Epithelial cell of proximal tubule (primary cell): ENCODE measurements around the gene ZNF557. TPM values are rescaled to one million over a fixed set of nuclear protein-coding genes. Genes with fewer than 3 reads are reported as not detected.

Experiments used
- DNase-seq: peaks from one replicate; pipeline ENCODE4 v3.0.0-alpha.2; 2011; ENCODE audit warnings: low read depth
- H3K4me3 ChIP-seq: 2 replicates; pipeline ENCODE4 v1.5.1; 2011; ENCODE audit warnings: low read depth, mild to moderate bottlenecking, low read length
- total RNA-seq: library from RNA; depleted of rRNA; stranded (reverse); fragments of >200 nt; gene quantifications from 2 replicates; pipeline ENCODE4 v1.2.3, GENCODE V29; 2015
- TF ChIP-seq, protein P1 (sequence below): conservative IDR thresholded peaks from 2 replicates; pipeline ENCODE4 v1.5.1; 2012; ENCODE audit warnings: low read depth, mild to moderate bottlenecking, low read length

ZNF557 gene
- total RNA-seq, 1 donor from 2014 or later = 5.2 TPM

DNA sequence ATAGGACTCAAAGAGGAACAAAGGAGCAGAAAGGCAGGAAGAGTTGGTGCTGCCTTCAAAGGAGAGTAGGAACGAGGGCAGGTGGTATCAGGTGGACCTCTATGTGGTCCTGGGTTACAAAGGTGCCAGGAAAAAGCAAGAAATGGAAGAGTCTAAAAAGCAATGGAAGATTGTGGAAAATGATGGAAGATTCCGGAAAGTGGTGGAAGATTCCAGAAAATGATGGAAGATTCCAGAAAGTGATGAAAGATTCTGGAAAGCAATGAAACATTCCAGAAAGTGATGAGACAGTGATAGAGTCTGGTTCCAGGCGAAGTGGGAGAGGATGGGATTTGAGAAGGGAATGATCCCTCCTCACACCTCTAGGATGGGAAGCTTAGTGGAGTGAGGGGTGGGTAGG is 55.3 kb downstream of the ZNF557 start:
- TF ChIP-seq, protein P1, sequence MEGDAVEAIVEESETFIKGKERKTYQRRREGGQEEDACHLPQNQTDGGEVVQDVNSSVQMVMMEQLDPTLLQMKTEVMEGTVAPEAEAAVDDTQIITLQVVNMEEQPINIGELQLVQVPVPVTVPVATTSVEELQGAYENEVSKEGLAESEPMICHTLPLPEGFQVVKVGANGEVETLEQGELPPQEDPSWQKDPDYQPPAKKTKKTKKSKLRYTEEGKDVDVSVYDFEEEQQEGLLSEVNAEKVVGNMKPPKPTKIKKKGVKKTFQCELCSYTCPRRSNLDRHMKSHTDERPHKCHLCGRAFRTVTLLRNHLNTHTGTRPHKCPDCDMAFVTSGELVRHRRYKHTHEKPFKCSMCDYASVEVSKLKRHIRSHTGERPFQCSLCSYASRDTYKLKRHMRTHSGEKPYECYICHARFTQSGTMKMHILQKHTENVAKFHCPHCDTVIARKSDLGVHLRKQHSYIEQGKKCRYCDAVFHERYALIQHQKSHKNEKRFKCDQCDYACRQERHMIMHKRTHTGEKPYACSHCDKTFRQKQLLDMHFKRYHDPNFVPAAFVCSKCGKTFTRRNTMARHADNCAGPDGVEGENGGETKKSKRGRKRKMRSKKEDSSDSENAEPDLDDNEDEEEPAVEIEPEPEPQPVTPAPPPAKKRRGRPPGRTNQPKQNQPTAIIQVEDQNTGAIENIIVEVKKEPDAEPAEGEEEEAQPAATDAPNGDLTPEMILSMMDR = no peak
- H3K4me3 ChIP-seq = no peak overlapping the region
- DNase-seq = no peak

DNA sequence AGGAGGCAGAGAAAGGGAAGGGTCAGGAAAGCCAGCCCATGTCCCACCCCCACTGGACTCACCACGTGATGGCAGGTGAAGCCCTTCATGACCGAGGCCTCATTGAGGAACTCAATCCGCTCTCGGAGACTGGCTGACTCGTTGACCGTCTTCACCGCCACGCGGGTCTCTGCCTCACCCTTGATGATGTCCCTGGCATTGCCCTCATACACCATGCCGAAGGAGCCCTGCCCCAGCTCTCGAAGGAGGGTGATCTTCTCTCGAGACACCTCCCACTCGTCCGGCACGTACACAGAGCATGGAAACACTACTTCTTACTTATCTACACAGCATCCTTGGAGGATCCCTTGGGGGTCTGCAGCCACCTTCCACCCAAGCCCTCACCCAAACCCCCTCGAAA is 55.7 kb downstream of the ZNF557 start:
- DNase-seq = no peak
- no peak overlapping the region for H3K4me3 ChIP-seq
- TF ChIP-seq, protein P1 = no peak

DNA sequence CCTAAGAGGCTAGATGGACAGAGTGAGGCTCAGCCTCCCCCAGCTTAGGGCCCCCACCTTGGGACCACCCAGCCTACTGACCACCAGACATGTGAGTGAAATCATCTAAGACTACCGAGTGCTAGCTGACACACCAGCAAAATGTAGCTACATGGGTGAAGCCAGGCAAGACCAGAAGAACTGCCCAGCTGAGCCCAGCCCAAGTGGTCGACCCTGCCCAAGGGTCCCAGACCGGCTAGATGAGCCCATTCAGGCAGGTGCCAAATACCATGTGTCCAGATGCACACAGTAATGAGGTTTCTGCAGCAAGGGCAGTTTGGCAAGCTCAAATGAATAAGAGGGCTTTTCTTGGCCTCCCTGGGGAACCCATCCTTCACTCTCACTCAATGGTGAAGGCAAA is 56.6 kb downstream of the ZNF557 start:
- no peak for DNase-seq
- TF ChIP-seq, protein P1 = no peak

DNA sequence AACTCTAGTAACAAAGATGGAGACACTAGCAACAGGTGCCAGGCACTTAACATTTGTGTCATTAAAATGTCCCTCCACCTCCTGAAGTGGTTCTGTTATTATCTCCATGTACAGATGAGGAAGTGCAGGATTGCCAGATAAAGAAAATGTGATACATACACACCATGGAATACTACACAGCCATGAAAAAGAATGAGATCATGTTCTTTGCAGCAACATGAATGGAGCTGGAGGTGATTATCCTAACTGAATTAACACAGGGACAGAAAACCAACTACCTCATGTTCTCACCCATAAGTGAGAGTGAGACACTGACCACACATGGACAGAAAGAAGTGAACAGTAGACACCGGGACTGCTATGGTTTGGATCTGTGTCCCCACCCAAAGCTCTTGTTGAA is 60.5 kb downstream of the ZNF557 start:
- no peak for DNase-seq
- H3K4me3 ChIP-seq = no peak overlapping the region
- TF ChIP-seq, protein P1 = no peak

More for the DNA sequence above, 56.6 kb downstream of the ZNF557 start:
- H3K4me3 ChIP-seq = no peak overlapping the region

DNA sequence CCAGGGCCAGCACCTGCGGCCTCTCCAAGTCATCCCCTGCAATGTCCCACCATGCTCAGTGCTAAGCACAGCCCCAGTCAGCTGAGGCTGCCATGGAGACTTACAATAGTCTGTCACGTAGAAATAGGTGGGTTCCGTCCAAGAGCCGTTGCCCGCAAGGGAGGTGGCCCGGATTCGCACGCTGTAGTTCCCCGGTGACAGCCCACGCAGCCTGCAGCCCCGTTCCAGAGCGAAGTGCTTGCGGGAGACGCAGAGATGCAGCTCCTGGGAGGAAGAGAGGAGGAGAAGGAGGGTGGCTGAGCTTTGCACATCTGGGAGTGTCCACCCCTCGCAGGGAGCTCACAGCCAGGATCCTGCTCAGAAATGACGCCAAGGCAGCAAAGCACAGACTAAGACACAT is 62.6 kb downstream of the ZNF557 start:
- TF ChIP-seq, protein P1 = no peak
- no peak overlapping the region for H3K4me3 ChIP-seq
- DNase-seq = no peak

DNA sequence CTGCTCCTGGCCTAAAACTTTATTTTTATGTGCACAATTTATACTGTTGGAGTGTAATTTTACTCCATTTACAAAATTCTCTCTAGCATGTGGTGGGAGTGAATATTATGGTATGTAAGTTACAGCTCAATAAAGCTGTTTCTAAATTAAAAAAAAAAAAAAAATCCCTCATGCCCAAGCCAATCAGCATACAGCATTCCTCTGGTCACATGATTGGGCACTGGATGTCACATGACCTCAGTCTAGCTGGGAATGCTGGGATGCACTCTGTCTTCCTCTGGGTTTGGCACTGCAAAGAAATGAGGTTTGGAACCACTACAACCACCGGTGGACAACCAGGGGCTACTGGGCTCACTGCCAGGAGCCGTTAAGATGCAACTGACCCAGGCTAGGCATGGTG is 67.6 kb downstream of the ZNF557 start:
- H3K4me3 ChIP-seq = no peak overlapping the region
- DNase-seq = no peak
- TF ChIP-seq, protein P1 = no peak

Other genes starting within 250 kb of the ZNF557 start
- gene ADGRE1, start 182.1 kb upstream of the ZNF557 start, total RNA-seq = not detected in 2 replicates
- not detected in 2 replicates for gene MBD3L2B, start 48.3 kb upstream of the ZNF557 start, total RNA-seq
- not detected in 2 replicates for gene MBD3L5, start 39.1 kb upstream of the ZNF557 start, total RNA-seq
- not detected in 2 replicates for gene MBD3L4, start 29.5 kb upstream of the ZNF557 start, total RNA-seq
- gene MBD3L2, start 20.4 kb upstream of the ZNF557 start, total RNA-seq = not detected in 2 replicates
- not detected in 2 replicates for gene MBD3L3, start 11.0 kb upstream of the ZNF557 start, total RNA-seq
- 5.1 and 18.0 TPM in 2 replicates for gene INSR, start 224.7 kb downstream of the ZNF557 start, total RNA-seq